Astrocyte (in vitro differentiated cells and primary cell): ENCODE measurements around the gene STRAP.

Source experiments
- EZH2 ChIP-seq: IDR thresholded peaks from 2 replicates; pipeline ENCODE4 v1.6.1; 2012; ENCODE audit warnings: mild to moderate bottlenecking, low read length, inconsistent platforms; ENCODE audit not compliant: insufficient read depth
- TF ChIP-seq, protein P1 (sequence below): IDR thresholded peaks from 2 replicates; pipeline ENCODE4 v1.5.1; 2011; ENCODE audit warnings: low read depth, mild to moderate bottlenecking, inconsistent platforms, low read length, moderate library complexity; ENCODE audit not compliant: insufficient read depth

DNA sequence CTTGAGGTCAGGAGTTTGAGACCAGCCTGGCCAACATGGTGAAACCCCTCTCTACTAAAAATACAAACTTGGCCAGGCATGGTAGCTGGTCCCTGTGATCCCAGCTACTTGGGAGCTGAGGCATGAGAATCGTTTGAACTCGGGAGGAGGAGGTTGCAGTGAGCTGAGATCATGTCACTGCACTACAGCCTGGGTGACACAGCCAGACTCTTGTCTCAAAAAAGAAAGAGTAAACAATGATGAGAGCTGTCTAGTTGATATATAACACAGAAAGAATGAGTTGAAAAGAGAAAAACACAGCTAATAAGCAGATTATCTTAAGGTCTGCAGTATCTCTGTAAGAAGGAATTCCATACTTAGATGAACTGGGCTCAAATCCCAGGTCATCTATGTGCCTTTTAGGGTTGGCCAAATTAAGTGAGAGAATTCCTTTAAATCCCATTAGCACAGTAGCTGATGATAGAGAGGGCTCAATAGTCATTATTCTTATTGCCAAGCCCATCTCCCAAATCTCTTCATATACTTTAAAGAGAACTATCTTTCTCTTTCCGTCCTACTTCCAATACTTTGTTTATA, 31.1 kb upstream of the STRAP start:
- TF ChIP-seq, protein P1, sequence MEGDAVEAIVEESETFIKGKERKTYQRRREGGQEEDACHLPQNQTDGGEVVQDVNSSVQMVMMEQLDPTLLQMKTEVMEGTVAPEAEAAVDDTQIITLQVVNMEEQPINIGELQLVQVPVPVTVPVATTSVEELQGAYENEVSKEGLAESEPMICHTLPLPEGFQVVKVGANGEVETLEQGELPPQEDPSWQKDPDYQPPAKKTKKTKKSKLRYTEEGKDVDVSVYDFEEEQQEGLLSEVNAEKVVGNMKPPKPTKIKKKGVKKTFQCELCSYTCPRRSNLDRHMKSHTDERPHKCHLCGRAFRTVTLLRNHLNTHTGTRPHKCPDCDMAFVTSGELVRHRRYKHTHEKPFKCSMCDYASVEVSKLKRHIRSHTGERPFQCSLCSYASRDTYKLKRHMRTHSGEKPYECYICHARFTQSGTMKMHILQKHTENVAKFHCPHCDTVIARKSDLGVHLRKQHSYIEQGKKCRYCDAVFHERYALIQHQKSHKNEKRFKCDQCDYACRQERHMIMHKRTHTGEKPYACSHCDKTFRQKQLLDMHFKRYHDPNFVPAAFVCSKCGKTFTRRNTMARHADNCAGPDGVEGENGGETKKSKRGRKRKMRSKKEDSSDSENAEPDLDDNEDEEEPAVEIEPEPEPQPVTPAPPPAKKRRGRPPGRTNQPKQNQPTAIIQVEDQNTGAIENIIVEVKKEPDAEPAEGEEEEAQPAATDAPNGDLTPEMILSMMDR, result no peak
- TF ChIP-seq EZH2, result no peak
